ENCODE measurements around the gene PRRG4.
"Not testable (repeated sequence)": the region's sequence is repeated elsewhere in the genome, so short reads cannot be mapped to it uniquely, and the experiment has no call there.

The PRRG4 gene

DNA sequence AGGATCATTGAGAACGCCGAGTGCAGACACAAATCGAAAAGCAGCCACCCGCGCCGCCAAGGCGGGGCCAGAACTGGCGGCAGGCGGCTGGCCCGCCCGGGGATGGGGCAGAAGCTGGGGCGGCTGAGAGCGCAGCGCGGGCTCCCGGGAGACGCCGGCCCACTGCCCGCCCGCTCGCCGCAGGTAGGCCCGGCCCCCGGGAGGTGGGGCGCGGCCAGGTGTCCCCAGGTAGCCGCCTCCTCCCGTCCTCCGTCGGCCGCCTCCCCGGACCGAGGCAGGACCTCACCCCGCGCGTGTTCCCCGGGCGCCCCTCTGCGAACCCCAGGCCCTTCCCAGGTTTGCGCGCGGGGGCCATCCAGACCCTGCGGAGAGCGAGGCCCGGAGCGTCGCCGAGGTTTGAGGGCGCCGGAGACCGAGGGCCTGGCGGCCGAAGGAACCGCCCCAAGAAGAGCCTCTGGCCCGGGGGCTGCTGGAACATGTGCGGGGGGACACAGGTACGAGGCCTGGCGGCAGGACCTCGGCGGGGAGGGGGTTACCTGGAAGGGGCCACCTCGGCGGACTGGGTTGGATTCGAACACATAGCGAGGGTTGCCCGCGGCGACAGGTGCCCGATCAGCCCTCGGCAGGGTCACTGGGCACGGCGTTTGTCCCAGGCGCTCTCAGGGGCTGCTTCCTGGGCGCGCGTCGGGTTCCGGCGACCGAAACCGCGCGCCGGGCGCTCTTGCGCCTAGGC is at the start of gene PRRG4:
TSS of gene PRRG4 (plus strand) at position 248 of the 733 bp plus-strand sequence. CDS start 603 bp downstream, outside the sequence.
- Histone ChIP-seq H3K9me3 (ENCODE audit: insufficient read depth, low read length) (no peaks in the 10 kb centered on the region), H3K4me2 (ENCODE audit: low read length) (peak within 1 kb of the TSS; percentile 87), H3K9ac (ENCODE audit: low read length) (peak within 1 kb of the TSS; percentile 76), H3K27me3 (ENCODE audit: low read depth, low read length) (peaks cover 11% of the 10 kb centered on the region; the same call in 1 of the 2 replicates), H4K20me1 (ENCODE audit: insufficient read depth, low read length) (no peaks in the 10 kb centered on the region), H3K4me1 (ENCODE audit: low read length) (peaks cover 7% of the 10 kb centered on the region), H3K79me2 (ENCODE audit: low read length) (no peaks in the 10 kb centered on the region), H3K27ac (ENCODE audit: low read length) (no peak within 1 kb of the TSS), H3K4me3 (ENCODE audit: low read length) (peak within 1 kb of the TSS; percentile 95), H2AFZ (ENCODE audit: low read depth, low read length) (peak within 1 kb of the TSS; percentile 99), H3K36me3 (replicated peaks; ENCODE audit: low read depth, low read length) (no peaks in the 10 kb centered on the region)
- no peak for TF ChIP-seq EZH2phosphoT487 (IDR thresholded peaks at IDR 0.05; ENCODE audit: low read depth)
- TF ChIP-seq, protein P1, sequence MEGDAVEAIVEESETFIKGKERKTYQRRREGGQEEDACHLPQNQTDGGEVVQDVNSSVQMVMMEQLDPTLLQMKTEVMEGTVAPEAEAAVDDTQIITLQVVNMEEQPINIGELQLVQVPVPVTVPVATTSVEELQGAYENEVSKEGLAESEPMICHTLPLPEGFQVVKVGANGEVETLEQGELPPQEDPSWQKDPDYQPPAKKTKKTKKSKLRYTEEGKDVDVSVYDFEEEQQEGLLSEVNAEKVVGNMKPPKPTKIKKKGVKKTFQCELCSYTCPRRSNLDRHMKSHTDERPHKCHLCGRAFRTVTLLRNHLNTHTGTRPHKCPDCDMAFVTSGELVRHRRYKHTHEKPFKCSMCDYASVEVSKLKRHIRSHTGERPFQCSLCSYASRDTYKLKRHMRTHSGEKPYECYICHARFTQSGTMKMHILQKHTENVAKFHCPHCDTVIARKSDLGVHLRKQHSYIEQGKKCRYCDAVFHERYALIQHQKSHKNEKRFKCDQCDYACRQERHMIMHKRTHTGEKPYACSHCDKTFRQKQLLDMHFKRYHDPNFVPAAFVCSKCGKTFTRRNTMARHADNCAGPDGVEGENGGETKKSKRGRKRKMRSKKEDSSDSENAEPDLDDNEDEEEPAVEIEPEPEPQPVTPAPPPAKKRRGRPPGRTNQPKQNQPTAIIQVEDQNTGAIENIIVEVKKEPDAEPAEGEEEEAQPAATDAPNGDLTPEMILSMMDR (IDR thresholded peaks at IDR 0.05; ENCODE audit: low read depth, low read length): no peak

DNA sequence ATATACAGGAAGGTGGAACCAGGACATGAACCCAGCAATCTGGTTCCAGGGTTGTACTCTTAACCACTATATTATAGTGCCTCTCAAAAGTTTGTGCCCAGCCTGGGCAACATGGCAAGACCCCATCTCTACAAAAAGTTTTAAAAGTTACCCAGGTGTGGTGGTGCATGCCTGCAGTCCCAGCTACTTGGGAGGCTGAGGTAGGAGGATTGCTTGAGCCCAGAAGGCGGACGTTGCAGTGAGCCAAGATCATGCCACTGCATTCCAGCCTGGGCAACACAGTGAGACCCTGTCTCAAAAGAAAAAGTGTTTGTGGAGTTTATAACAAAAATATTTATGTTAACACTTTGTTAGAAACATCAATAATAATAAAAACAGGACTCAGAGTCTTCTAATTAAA is 48.9 kb upstream of the PRRG4 start:
- not testable (repeated sequence) for H3K79me2 ChIP-seq (ENCODE audit: low read length)

DNA sequence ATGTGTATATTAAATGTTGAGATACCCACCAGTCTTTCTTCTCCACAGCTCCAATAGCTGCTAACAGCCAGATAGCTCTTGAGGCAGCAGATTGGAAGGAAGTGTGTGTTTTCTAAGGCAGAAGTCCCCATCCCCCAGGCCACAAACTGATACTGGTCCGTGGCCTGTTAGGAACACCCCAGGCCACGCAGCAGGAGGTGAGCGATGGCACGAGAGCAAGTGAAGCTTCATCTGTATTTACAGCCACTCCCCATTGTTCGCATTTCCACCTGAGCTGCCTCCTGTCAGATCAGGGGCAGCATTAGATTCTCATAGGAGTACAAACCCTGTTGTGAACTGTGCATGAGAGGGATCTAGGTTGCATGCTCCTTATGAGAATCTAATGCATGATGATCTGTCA is 48.0 kb upstream of the PRRG4 start:
- no peak for TF ChIP-seq EZH2phosphoT487 (IDR thresholded peaks at IDR 0.05; ENCODE audit: low read depth)
- TF ChIP-seq, protein P1 (IDR thresholded peaks at IDR 0.05; ENCODE audit: low read depth, low read length): no peak
- Histone ChIP-seq H3K4me3 (ENCODE audit: low read length) (no peak overlapping the region), H3K4me1 (ENCODE audit: low read length) (peaks cover 11% of the 10 kb centered on the region), H3K27me3 (ENCODE audit: low read depth, low read length) (no peaks in the 10 kb centered on the region), H4K20me1 (ENCODE audit: insufficient read depth, low read length) (no peaks in the 10 kb centered on the region), H3K36me3 (replicated peaks; ENCODE audit: low read depth, low read length) (no peaks in the 10 kb centered on the region), H3K27ac (ENCODE audit: low read length) (no peak overlapping the region), H2AFZ (ENCODE audit: low read depth, low read length) (no peak overlapping the region), H3K9ac (ENCODE audit: low read length) (no peak overlapping the region), H3K79me2 (ENCODE audit: low read length) (no peaks in the 10 kb centered on the region), H3K9me3 (ENCODE audit: insufficient read depth, low read length) (no peaks in the 10 kb centered on the region), H3K4me2 (ENCODE audit: low read length) (no peak overlapping the region)

More for the DNA sequence above, 48.9 kb upstream of the PRRG4 start:
- not testable (repeated sequence) for H3K27me3 ChIP-seq (ENCODE audit: low read depth, low read length); H4K20me1 ChIP-seq (ENCODE audit: insufficient read depth, low read length); H2AFZ ChIP-seq (ENCODE audit: low read depth, low read length); H3K36me3 ChIP-seq (replicated peaks; ENCODE audit: low read depth, low read length); H3K9me3 ChIP-seq (ENCODE audit: insufficient read depth, low read length); H3K4me2 ChIP-seq (ENCODE audit: low read length); H3K27ac ChIP-seq (ENCODE audit: low read length); H3K9ac ChIP-seq (ENCODE audit: low read length); H3K4me3 ChIP-seq (ENCODE audit: low read length)
- H3K4me1 ChIP-seq (ENCODE audit: low read length): peaks cover 17% of the 10 kb centered on the region

DNA sequence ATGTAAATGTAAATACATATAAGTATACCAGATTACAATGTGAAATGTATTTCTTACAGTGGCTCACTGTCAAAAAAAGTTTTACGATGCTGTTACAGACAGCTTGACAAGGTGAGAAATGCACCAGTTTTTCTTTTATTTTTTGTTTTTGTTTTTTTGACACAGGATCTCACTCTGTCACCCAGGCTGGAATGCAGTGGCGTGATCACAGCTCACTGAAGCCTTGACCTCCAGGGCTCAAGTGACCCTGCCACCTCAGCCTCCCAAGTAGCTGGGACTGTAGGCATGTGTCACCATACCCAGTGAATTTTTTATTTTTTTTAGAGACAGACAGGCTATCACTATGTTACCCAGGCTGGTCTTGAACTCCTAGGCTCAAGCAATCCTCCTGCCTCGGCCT is 44.5 kb upstream of the PRRG4 start:
- Histone ChIP-seq H3K9me3 (ENCODE audit: insufficient read depth, low read length) (no peaks in the 10 kb centered on the region), H3K79me2 (ENCODE audit: low read length) (no peaks in the 10 kb centered on the region), H3K36me3 (replicated peaks; ENCODE audit: low read depth, low read length) (no peaks in the 10 kb centered on the region), H3K4me2 (ENCODE audit: low read length) (no peak overlapping the region), H3K4me1 (ENCODE audit: low read length) (no peaks in the 10 kb centered on the region), H3K27me3 (ENCODE audit: low read depth, low read length) (no peaks in the 10 kb centered on the region), H3K4me3 (ENCODE audit: low read length) (no peak overlapping the region), H3K27ac (ENCODE audit: low read length) (no peak overlapping the region), H2AFZ (ENCODE audit: low read depth, low read length) (no peak overlapping the region), H4K20me1 (ENCODE audit: insufficient read depth, low read length) (no peaks in the 10 kb centered on the region), H3K9ac (ENCODE audit: low read length) (no peak overlapping the region)
- no peak for TF ChIP-seq EZH2phosphoT487 (IDR thresholded peaks at IDR 0.05; ENCODE audit: low read depth)
- TF ChIP-seq, protein P1 (IDR thresholded peaks at IDR 0.05; ENCODE audit: low read depth, low read length): no peak

All from OCI-LY3 (cell line).